Measurements from ENCODE around the gene BCS1L.

The BCS1L gene

GRCh38 chr2:218701806-218702205 is 42.3 kb downstream of the BCS1L start:
- no peak for DNase-seq (ENCODE audit: insufficient read length)
- no peak for TF ChIP-seq POLR2AphosphoS5 (IDR thresholded peaks at IDR 0.05; ENCODE audit: low read depth, low read length)
- no peak for TF ChIP-seq POLR2A (IDR thresholded peaks at IDR 0.05; ENCODE audit: low read depth, low read length)
- no peak for FAIRE-seq

- FAIRE-seq (no peak), DNase-seq (ENCODE audit: insufficient read length) (no peak)
- TF ChIP-seq POLR2A (IDR thresholded peaks at IDR 0.05; ENCODE audit: low read depth, low read length) (no peak), POLR2AphosphoS5 (IDR thresholded peaks at IDR 0.05; ENCODE audit: low read depth, low read length) (no peak), TAF1 (IDR thresholded peaks at IDR 0.05; ENCODE audit: borderline replicate concordance, low read depth, low read length) (no peak)
Observed at GRCh38 chr2:218703341-218703740, 43.9 kb downstream of the BCS1L start.

GRCh38 chr2:218708086-218708485 is 48.6 kb downstream of the BCS1L start:
- DNase-seq (ENCODE audit: insufficient read length) (peak; percentile 25), FAIRE-seq (peak; percentile 94)
- TF ChIP-seq POLR2A (IDR thresholded peaks at IDR 0.05; ENCODE audit: low read depth, low read length), result no peak
- no peak for TF ChIP-seq POLR2AphosphoS5 (IDR thresholded peaks at IDR 0.05; ENCODE audit: low read depth, low read length)
- no peak for TF ChIP-seq TAF1 (IDR thresholded peaks at IDR 0.05; ENCODE audit: borderline replicate concordance, low read depth, low read length)

GRCh38 chr2:218709908-218710307 is 50.4 kb downstream of the BCS1L start:
- no peak for FAIRE-seq
- DNase-seq (ENCODE audit: insufficient read length), result no peak
- no peak for TF ChIP-seq POLR2AphosphoS5 (IDR thresholded peaks at IDR 0.05; ENCODE audit: low read depth, low read length)
- TF ChIP-seq TAF1 (IDR thresholded peaks at IDR 0.05; ENCODE audit: borderline replicate concordance, low read depth, low read length), result no peak
- no peak for TF ChIP-seq POLR2A (IDR thresholded peaks at IDR 0.05; ENCODE audit: low read depth, low read length)

GRCh38 chr2:218710334-218710686 is 50.8 kb downstream of the BCS1L start:
- FAIRE-seq (no peak), DNase-seq (ENCODE audit: insufficient read length) (no peak)
- TF ChIP-seq TAF1 (IDR thresholded peaks at IDR 0.05; ENCODE audit: borderline replicate concordance, low read depth, low read length) (no peak), POLR2A (IDR thresholded peaks at IDR 0.05; ENCODE audit: low read depth, low read length) (no peak), POLR2AphosphoS5 (IDR thresholded peaks at IDR 0.05; ENCODE audit: low read depth, low read length) (no peak)

GRCh38 chr2:218710687-218711549 is 51.4 kb downstream of the BCS1L start, which contains the start of gene TTLL4:
TTLL4 (plus strand) TSS chr2:218710835; CDS start chr2:218737677, 26,842 bp downstream.
- TF ChIP-seq POLR2A (IDR thresholded peaks at IDR 0.05; ENCODE audit: low read depth, low read length) (peak; percentile 72; the same call in 1 of the 2 replicates), TAF1 (IDR thresholded peaks at IDR 0.05; ENCODE audit: borderline replicate concordance, low read depth, low read length) (0 out of 2 replicates have a peak, but pooled peaks have one; percentile 27), POLR2AphosphoS5 (IDR thresholded peaks at IDR 0.05; ENCODE audit: low read depth, low read length) (peak; percentile 70)
- FAIRE-seq (peak; percentile 87), DNase-seq (ENCODE audit: insufficient read length) (peak; percentile 91)

- no peak for TF ChIP-seq TAF1 (IDR thresholded peaks at IDR 0.05; ENCODE audit: borderline replicate concordance, low read depth, low read length)
- TF ChIP-seq POLR2AphosphoS5 (IDR thresholded peaks at IDR 0.05; ENCODE audit: low read depth, low read length), result no peak
- no peak for TF ChIP-seq POLR2A (IDR thresholded peaks at IDR 0.05; ENCODE audit: low read depth, low read length)
- no peak for DNase-seq (ENCODE audit: insufficient read length)
- no peak for FAIRE-seq
Observed at GRCh38 chr2:218711550-218711929, 52.1 kb downstream of the BCS1L start.
